Tibial nerve (tissue), 4 donors: ENCODE measurements around the gene MUSK.

Source experiments
- CTCF ChIP-seq, 5 experiments: fragments of 200-600 bp in 3 of 5; fragments of 450-650 bp in 2 of 5; sonication (generic) in 3 of 5; IDR thresholded peaks; one replicate each; pipeline ENCODE4 v1.5.1; 2016 to 2019; ENCODE audit warnings: antibody characterized with exemption in 5 of 5, mild to moderate bottlenecking in 3 of 5, moderate library complexity in 2 of 5
- EP300 ChIP-seq, 2 donors: sonication (generic); formaldehyde crosslinking; IDR thresholded peaks; one replicate each; pipeline ENCODE4 v1.6.1; 2017; ENCODE audit warnings: antibody characterized with exemption in 2 of 2, mild to moderate bottlenecking in 1 of 2
- POLR2A ChIP-seq, 2 donors: fragments of 450-650 bp; IDR thresholded peaks; one replicate each; pipeline ENCODE4 v1.6.1; 2017; ENCODE audit warnings: antibody characterized with exemption in 2 of 2, mild to moderate bottlenecking in 2 of 2, moderate library complexity in 2 of 2

GRCh38 chr9:110814159-110814558 is 145.6 kb downstream of the MUSK start:
- TF ChIP-seq CTCF (IDR thresholded peaks at IDR 0.05) (no peak), POLR2A (IDR thresholded peaks at IDR 0.05) (no peak), EP300 (IDR thresholded peaks at IDR 0.05) (no peak)
